Brain pericyte (primary cell): ENCODE data around the gene SEC16B.

Experiments used
- DNase-seq: peaks from one replicate; pipeline ENCODE4 v3.0.0-alpha.2; 2012; ENCODE audit warnings: low read depth, low spot score

SEC16B gene

DNA sequence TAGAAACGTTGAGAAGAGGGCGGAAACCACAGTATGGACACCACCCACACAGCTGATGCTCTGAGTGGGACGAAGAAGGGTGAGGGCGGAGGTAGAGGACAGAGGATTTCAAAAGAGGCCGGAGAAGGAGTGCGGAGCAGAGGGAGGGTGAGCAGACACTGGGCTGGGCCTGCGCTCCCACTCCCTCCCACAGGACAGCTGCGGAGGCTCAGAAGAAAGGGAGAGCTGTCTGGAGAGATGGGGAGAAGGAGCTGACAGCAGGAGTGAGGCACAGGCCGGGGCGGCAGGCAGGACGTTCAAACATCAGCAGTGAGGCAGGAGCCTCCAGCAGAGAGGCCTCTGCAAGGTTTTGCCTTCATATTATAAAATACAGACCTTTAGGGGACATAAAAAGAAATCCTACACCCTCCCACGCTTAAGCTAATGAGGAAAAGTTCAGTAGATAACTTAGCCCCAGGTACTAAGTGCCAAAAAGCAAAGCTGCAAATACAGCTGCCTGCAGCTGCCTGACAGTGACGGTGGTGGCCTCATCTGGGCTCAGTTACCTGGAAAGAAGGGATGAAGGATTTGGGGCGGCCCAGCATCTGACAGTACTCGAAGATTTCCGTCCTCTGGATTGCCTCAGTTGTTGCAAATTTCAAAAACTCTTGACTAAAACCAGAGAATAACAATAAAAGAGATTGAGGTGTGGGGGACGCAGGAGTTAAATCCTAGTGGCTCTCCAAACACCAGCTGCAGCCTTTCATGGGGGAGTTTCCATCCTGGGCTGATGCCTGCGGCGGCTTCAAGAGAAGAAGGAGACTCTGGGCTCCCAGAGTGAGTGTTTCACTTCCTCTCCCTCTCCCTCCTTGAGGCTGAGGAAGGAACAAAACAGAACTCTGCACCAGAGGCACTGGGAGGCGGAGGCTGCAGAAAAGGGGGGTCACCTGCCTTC lies 25.6 kb downstream of the SEC16B start:
- DNase-seq, result no peak

DNA sequence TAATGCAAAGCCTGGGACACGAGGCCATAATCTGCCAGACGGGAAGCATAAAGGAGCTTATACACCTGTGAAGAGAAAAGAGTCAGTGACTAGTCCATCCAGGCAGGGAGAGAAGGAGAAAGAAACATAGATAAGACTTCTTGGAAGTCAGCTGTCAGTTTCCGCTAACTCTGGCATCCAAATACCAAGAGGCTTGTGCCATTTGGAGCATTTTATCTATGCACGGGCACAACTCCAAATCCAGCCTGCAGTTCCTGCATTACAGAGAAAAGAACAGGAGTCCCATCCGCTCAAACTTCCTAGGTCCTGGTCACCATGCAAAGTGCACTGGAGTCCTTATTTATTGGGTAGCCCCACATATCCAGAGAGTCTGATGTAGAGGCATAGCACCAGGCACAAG lies 27.9 kb downstream of the SEC16B start:
- no peak for DNase-seq

DNA sequence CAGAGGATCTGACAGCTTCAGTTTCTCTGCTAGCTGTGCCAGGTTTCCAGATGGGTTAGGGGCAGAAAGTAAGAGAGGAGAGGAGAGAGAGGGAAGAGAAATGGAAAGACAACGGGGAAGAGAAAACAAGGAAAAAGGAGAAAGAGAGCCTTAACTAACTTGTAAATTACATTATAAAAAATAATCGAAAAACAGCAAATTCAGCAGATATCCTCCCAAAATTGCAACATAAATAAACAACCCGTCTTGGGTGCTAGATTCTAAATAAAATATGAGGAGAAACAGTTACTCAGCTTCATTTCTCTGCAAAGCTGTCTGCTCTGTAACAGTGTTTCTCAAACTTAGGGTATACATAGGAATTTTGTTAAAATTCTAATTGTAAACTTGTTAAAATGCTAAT lies 29.2 kb downstream of the SEC16B start:
- DNase-seq, result no peak

DNA sequence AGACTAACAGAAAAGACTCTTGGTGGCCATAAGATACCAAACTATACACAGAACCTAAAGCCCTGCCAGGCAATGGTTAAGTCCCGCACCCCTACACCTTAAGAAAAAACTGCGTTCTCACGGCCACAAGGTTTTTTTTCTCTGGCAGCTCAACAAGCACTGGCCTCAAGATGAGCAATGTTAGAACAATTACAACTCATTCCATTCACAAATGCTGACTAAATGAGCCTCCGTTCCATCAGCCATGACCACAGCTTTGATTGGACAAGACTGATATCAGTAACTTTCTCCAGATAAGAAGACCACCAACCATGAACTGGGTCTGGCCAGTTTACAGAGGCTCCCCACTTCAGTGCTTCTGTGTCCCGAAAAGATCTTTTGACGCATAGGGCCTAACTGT lies 31.9 kb downstream of the SEC16B start:
- DNase-seq, result no peak

DNA sequence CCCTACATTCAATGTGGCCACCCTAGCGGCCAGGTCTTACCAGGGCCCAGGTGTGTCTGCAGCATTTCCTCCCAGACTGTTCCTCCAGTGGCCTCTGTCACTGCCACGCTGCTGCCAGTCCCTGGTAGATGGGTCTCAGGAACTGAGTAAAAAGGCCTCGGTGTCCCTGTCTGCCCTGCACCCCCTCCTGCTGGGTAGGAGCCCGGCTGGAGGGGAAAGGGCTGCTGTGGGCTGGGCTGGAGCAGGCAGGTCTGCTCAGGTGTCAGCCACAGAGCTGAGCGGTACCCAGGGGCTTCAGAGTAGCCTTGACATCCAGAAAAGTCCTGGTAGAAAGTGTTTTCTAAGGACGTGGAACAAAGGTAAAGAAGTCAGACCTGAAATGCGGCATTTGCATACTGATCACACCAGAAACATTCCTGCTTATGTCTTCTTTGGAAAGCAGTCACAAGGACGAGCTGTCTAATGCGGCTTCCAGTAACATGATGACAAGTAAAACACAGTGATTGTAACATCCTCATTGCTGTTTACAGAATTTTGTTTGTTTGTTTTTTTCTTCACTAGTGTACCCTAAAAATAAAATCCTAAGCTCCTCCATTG lies 32.6 kb downstream of the SEC16B start:
- DNase-seq, result no peak

DNA sequence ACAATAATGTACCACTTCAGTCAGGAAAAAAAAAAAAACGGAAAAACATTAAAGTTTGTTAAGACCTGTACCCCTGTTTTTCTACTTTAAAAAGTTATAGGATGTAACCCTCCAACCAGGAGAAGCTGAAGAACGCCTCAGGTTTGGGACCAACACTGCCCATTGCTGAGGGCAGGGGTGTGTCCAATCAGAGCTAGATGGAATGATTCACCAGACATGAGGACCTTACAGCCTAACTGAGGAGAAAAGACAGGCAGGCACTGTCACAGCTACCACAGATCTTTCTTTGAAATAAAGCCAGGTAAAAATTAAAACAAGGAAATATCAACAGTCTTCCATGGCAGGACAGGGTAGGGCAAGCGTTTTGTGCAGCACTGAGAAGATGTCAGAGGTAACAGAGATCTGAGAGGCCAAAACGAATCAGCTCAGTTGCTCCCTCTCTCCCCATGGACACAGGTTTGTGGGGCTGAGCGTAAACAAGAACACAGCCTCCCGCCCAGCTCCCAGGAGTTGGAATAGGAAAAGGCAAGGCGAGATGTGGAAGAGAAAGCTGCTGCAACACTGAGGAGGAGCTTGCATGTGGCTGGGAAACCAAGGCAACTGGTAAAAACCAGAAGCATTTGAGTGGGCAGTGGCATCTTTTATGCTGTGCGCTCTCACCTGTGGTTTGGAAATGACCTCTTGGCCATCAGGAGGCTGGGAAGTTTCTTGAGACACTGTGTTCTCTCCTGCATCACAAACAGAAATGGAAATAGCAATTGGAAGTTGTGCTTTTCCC lies 34.0 kb downstream of the SEC16B start:
- DNase-seq, result no peak

DNA sequence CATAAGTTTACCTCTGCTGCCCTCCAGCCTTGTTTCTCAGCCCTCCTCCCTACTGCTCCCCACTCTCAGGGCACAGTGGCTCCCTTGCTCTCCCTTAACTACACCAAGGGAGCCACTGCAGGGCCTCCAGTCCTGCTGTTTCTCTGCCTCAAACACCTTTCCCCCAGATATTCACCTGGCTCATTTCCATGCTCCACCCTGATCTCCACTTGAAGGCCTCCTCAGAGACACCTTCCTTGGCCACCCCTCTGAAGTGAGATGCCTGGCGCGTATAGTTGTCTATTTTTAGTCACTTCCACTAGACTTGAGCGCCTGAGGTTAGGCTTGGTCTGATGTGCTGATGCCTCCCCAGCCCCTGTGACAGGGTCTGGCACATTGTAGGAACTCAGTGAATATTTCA lies 34.9 kb downstream of the SEC16B start:
- no peak for DNase-seq

DNA sequence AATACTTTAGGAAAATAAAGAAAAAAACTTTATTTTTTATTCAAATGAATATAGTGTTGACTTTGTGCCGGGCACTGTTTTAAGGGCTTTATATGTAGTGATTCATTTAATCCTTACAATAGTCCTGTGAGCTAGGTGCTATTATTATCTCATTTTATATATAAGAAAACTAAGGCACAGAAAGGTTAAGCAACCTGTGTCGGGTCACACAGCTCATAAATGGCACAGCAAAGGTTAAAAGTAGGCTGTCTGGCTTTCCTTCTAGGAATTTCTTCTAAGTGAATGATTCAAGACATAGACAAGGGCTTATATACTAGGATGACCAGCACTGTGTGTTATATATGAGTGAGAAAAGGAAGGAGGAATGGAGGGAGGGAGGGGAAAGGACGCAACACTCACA lies 35.4 kb downstream of the SEC16B start:
- no peak for DNase-seq

DNA sequence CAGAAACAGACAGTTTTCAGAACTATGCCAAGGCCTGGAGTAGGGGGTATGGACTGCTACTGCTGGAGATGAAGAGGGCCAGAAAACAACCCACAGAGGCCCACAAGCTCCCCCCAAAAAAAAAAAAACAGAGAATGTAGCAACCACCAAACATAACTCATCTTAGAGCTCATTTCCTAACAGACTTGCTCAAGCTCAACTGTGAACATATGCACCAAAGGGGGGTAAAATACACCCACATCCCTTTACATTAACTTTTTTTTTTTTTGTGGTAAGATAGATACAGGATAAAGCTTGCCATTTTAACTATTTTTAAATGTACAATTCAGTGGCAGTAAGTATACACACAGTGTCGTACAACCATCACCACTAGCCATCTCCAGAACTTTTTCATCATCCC lies 36.0 kb downstream of the SEC16B start:
- no peak for DNase-seq

DNA sequence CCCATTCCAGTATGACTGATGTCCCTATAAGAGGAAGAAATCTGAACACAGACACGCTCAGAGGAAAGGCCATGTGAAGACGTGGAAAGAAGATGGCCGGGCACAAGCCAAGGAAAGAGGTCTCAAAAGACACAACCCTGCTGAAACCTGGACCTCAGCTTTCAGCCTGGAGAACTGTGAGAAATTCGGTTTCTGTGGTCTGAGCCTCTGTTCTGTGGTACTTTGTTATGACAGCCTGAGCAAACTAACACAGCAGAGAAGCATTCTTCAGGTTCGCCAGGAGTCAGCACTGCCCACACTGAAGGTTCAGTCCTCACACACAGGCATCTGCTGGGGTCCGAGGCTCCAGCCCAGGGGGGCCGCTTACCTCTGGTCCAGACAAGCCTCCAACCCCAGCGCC lies 37.7 kb downstream of the SEC16B start:
- no peak for DNase-seq

DNA sequence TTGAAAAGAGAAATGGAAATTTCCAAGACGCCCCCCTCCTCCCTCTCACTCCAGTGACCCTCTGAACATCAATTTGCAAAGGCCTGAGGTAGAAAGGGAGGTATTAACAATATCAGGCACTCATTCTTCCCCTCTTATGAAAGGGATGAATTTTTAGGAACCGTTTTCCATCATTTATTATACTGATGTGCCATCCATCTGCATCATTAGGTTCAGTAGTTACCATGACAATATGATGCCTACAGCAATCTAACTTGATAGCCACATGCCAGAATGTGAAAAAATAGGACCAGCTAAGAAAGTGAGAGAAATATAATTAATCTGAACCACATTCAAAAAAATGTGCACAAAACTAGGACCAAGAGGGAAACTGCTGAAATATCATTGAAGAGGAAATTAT lies 40.9 kb downstream of the SEC16B start:
- DNase-seq, result no peak

DNA sequence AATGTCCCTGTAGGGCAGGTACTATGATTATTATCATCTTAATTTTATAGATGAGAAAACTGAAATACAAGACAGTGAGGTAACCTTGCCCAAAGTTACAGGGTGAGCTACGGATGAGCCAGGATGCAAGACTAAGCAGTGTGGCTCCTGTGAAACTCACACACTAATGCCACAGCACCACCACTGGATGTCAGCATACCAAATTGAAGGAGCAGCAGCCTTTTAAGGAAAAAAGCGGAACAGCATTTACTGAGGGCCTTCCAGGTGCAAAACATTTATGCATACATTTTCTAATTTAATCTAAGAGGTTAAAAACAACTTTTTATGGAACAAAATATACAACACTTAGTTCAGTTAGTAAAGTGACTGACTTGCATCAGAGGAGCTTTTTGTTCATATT lies 41.7 kb downstream of the SEC16B start:
- no peak for DNase-seq

DNA sequence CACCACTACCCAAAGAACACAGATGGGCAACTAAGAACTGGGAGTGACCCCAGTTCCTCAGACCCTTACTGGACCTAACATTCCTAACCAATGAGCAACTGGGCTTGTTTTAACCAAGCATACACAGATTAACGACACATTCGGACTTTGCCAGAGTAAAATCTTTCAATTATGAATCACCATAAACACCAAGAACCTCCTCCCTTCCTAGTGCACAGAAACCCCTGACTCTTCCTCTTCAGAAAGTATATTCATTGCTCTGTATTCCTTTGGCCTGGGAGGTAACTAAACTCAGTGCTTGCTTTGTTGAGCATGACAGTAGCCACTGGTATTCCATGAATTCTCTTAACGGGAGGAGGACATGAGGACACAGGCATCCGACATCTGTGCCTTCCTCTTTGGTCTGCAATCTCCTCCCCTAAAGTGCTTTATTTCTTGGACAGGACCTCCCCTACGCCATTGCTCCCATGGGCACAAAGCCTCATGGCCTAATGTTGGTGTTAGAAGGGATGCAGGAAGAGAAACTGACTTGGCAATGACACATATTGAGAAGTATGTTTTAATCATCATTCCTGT lies 42.7 kb downstream of the SEC16B start:
- no peak for DNase-seq

DNA sequence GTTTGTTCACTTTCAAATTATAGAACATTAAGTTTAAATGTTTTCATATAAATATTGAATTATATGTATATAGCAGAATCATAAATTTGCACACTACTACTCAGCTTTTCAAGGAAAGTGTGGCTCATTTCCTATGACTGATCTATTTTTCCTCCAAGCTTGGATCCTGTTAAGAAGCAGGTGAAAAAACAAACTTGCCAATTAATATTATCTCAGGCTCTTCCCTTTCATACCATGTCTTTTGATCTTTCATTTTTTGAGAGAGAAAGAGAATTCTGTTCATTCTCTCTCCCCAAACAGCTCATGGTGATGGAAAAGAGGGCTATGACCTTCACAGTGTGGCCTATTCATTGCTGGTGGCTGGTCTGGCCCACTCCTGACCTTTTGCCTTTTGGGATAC lies 43.7 kb downstream of the SEC16B start:
- no peak for DNase-seq

DNA sequence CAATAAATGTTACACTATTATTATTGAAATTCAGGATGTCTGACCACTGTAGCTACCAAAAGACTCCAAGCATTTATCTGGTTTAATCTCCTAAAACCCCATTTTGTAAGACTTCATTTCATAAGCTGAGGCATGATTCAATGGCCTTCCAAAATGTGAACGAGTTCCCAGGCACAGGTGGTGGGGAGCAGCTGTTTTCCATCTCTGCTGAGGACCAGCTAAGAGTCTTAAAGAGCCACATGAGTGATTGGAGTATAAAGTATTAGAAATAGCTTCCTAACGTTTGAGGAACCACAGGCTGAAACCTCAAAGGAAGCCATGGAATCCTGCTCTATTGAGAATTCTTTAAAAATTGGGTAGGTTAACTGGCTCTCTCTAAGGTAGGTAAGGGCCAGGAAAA lies 44.9 kb downstream of the SEC16B start:
- DNase-seq, result no peak

DNA sequence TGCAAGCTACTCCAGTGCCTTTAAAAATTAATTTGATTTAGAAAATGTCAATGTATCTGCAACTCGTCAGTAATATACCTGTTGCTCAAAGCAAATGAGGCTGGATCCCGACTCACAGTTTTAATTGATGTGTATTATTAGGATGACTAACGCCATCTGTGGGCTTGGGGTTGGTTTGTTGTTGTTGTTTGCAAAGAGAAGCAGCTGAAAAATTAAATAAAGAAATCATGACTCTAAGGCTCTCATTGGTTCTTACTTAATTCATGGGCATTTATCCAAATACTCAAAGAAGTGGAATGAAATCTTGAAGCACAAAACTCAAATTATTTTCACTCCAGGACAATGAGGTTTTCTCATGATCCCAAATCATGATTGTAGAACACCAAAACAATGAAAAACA lies 46.4 kb downstream of the SEC16B start:
- DNase-seq, result no peak

DNA sequence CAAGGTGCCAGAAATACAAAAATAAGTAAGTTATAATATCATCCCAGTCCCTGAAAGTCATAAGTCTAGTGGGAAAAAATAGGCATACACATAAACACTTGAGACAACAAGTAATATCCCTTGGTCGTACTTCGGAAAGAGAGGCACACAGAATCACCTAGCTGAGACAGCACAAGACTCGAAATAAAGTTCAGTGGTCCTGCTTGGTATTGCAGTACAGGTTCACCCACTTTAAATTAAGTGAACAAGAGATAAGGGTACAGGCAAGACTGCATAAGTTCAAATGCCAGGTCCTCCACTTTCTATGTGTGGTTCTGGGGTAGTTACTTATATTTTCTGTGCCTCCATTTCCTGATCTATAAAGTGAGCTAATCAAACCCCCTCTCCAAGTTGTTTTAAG lies 47.6 kb downstream of the SEC16B start:
- no peak for DNase-seq

DNA sequence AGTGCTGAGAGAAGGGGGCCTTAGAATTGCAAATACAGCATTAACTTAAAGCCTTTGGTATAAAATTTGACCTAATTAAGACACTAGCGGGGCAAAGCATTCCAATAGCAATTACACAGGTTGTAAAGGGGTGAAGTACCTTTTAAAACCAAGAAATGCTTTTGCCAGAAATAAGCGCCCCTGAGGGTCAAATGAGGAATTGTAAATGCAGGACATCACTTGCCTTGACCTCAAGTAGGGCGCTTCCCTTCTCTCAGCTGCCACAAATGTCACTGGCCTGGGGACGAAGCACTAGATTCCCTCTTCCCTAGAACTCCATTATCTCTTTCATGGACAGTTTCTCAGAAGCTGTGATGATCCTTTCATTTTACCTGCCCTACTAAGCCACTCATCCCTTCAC lies 48.3 kb downstream of the SEC16B start:
- DNase-seq, result no peak

DNA sequence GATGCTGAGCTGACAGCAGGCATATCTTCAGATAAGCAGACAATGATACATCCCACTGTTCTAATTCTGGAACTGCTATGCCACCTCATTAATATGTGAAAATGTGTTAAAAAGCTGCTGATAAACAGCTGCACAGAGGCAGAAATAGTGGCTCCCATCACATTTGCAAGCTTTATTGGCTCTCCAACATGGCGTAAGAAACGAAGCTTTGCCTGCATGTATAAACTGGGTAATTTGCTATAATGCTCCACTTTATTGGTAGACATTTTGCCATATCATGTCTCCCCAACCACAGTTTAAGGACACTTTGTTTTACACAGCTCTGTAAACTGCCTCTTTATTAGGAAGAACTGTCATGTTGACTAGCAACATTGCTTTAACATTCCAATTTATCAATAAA lies 49.8 kb downstream of the SEC16B start:
- no peak for DNase-seq

DNA sequence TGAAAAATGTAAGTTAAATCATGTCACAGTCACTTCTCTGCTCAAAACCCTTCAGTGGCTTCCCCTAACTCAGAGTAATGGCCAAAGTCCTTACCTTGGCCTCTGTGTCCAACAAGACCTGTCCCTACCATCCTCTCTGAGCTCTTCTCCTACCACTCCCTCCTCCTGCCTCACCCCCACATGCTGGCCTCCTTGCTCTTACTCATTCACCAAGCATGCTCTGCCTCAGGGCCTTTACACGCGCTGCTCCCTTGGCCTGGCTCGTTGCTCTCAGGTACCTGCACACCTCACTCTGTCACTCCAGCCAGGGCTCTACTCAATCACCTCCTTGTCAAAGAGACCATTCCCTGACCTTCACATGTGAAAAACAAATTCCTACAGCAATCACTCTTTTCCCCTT lies 54.2 kb downstream of the SEC16B start:
- no peak for DNase-seq

DNA sequence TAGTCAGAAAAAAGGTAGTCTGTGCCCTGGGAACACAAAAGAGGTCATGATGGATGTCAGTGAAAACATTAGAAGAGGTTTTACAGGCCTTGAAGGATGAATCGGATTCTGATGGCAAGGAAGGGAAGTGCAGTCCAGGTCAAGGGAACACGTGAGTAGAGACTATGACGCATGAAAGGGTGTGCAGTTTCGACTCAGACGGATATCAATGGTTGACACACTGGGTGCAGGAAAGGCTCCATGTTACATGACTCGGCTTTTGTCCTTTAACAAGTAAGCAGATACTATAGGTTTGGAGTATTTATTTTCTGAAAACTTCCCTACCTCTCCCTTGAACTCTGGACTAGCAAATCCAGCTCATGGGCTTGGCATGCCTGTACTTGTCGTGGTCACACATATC lies 55.3 kb downstream of the SEC16B start:
- DNase-seq, result no peak
